GM12801 (cell line): ENCODE results near the gene CCNG2.

Source experiments
- CTCF ChIP-seq: IDR thresholded peaks from one replicate; pipeline ENCODE4 v1.5.1; 2011; ENCODE audit warnings: control low read depth; ENCODE audit not compliant: insufficient read length; ENCODE audit errors: extremely low read depth

Gene CCNG2

DNA sequence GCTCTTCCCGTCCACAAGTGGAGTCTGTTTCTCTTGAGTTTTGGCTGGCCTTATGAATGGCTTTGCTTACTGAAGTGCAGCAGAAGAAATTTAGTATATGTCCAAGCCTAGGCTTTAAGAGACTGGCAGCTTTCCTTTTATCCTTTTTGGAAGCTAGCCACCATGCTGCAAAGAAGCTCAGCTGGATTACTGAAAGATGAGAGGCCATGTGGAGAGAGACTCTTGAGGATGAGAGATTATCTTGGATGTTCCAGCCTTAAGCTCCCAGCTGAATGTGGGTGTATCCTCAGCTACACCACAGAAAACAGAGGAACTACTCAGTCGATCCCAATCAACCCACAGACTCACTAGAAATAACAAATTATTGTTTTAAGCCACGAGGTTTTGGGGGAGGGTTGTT, 12.5 kb downstream of the CCNG2 start:
- no peak for TF ChIP-seq CTCF

DNA sequence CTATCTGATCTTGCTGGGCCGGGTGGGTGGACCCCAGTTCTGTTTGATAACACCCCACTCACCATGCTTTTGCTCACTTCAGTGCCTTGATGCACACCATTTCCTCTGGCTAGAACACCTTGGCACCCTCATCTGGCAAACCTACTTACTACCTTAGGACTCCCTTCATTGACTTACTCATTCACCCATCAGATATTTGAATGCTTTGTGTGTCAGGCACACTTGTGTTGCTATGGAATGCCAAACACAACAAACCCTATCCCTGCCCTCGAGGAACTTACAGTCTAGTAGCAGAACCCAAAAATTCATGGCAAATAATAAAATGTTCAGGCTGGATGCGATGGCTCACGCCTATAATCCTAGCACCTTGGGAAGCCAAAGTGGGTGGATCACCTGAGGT, 13.9 kb downstream of the CCNG2 start:
- no peak for TF ChIP-seq CTCF

DNA sequence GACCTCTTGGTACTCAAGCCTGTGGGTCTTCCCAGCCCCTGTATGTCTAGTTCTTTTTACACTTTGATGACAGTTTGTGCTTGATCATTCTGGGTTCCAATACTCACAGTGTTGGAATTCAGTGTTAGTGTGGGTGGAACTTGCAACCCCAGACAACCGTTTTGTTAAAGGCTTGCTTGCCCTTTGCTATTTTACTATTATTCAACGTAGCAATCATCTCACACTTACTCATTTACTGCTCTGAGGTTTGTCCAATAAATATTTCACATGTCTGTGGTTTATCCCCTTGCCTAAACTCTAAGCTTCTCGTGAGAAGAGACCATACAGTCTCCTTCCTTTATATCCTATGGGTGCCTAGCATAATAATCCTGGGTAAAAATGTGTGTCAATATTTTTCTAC, 15.3 kb downstream of the CCNG2 start:
- no peak for TF ChIP-seq CTCF

DNA sequence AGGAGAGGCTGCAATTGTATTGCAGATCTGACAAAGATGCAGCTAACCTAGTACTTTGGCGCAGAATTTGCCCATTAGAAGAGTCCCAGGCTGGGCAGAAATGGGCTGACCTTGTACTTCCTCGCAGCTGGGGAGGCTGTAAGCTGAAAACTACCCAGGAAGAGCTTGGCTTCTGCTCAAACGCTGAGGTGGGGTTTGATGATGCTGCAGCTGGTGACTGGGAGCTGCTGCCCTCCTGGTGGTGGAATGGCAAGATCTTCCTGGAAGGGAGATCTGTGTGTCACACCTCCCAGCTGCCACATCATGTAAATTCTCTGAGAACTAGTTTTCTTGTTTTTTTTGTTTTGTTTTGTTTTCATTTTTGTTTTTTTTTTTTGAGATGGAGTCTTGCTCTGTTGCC, 17.4 kb downstream of the CCNG2 start:
- no peak for TF ChIP-seq CTCF

GRCh38 chr4:77175201-77175611, 18.2 kb downstream of the CCNG2 start:
- no peak for TF ChIP-seq CTCF

- no peak for TF ChIP-seq CTCF
These were observed 19.6 kb downstream of the CCNG2 start for GRCh38 chr4:77176640-77177039.

GRCh38 chr4:77177199-77177598, 20.2 kb downstream of the CCNG2 start:
- no peak for TF ChIP-seq CTCF

DNA sequence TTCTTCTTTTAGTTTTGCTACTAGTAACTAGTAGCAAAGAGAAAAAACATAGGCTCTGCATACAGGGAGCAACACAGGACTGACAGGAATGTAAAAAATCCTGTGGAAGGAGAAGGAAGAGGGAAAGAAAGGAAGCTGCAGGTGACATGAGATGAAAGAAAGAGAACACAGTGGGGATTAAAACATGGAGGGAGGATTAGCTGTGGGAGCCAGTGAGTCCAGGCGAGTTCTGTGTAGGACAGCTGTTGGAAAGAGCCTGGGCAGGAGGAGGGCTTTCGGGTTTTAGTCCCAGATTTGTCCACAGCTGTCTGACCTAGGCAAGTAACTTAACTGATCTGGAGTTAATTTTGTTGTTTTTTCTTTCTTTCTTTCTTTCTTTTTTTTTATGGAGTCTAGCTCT, 21.6 kb downstream of the CCNG2 start:
- no peak for TF ChIP-seq CTCF
